Endometrial microvascular endothelial cells (primary cell): ENCODE measurements around the gene PHLDA2. TPM values are rescaled to one million over a fixed set of nuclear protein-coding genes. Genes with fewer than 3 reads are reported as not detected.
"Not testable (repeated sequence)": the region's sequence is repeated elsewhere in the genome, so short reads cannot be mapped to it uniquely, and the experiment has no call there.

Experiments used
- in situ Hi-C: cut with HindIII; loops from 2 replicates; pipeline ENCODE4 v1.10.0; 2017; ENCODE audit warnings: low sequenced_read_pairs, low pct_unique_long_range_greater_than_20kb; ENCODE audit errors: inconsistent ontology term
- total RNA-seq: library from RNA; depleted of rRNA; stranded (reverse); fragments of >200 nt; gene quantifications from one replicate; pipeline ENCODE4 v1.2.3, GENCODE V29; 2015; ENCODE audit errors: inconsistent ontology term

The PHLDA2 gene
- total RNA-seq, 1 donor from 2014 or later: 17.7 TPM

GRCh38 chr11:2919188-2919587, 10.0 kb downstream of the PHLDA2 start:
- in situ Hi-C loops: no loop called here

- in situ Hi-C loops: no loop called here
Observed at GRCh38 chr11:2917842-2918490, 11.3 kb downstream of the PHLDA2 start.

- in situ Hi-C loops: no loop called here
Observed at GRCh38 chr11:2916892-2917645, 12.2 kb downstream of the PHLDA2 start.

DNA sequence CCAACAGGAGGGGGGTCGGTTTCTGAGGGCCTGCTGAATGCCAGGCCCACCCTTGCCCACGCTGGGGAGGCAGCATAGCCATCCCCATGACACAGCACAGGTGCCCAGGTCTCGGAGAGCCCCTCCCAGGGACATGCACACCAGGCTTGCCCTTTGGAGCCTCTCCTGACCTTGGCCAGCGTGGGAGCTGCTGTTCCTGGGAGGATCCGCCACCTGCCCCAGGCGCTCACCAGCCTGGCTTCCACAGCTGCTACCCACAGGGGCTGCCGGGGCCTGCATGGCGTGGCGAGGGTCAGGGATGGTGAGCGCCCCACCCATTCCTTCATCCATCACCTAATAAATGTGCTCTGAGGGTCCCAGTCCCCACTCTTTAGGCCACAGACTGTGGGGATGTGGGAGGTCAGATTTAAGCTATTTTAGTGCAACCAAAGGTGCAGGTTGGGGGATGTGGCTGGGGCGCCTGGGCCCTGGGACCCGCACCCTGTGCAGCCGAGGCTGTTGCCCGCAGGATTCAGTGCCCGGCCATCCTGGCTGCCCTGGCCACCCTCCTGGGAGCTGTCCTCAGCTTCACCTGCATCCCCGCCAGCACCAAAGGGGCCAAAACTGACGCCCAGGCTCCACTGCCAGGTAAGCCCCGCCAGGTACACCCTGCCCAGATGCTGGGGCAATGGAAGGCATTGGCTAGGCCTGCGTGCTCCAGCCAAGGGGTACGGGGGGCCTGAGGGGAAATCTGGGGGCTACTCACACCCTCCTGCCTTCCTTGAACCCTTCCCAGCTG, 12.9 kb downstream of the PHLDA2 start:
- in situ Hi-C loops: no loop called here

DNA sequence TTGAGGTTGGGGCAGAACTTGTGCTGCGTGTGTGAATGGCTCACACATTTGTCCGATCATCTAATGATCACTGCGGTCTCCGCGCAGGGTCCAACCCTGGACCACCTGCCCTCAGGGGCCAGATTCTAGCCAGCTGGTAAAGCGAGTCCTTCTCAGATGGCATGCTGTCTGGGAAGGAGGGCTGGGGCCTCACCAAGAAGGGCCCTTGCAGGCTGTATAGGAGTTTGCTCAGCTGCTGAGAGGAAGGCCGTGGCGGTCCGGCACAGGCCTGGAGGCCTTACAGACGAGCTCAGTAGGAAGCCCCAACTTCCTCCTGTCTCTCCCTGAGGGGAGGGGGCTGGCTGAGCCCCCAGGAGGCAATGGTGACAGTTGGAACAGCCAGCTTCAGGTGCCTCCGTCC, 13.7 kb downstream of the PHLDA2 start:
- in situ Hi-C loops: no loop called here

DNA sequence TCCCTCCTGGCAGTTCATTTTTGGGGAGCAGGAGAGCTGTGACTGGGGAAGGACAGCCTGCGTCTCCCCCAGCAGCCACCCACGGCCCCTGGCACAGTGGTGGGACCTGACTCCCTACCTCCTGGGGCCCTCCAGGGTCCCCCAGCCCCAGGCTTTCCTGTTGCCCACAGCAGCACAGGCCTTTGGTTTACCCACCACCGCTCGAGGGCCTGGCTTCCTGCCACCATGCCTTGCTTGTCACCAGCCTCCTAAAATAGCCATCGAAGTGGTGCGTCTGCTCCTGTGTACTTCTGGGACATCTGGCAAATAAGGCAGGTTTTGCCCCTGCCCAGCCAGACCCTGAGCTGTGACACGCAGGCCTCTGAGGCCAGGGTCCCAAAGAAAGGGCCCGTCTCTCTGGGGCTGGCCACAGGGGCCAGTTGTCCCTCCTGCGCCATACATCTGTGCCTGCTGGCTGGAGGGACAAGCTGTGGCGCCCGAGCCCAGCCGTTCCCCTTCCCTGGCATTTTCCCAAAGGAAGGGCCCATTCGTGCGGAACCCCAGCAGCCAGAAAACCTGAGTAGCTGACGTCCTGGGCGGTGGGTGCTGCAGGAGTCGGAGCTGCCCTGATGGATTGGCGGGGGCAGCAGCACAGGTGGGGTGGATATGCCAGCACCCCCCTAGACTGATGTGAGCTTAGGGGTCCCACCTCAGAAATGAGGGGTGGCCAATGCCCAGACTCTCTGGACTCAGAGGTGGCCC, 14.6 kb downstream of the PHLDA2 start:
- in situ Hi-C loops: no loop called here

DNA sequence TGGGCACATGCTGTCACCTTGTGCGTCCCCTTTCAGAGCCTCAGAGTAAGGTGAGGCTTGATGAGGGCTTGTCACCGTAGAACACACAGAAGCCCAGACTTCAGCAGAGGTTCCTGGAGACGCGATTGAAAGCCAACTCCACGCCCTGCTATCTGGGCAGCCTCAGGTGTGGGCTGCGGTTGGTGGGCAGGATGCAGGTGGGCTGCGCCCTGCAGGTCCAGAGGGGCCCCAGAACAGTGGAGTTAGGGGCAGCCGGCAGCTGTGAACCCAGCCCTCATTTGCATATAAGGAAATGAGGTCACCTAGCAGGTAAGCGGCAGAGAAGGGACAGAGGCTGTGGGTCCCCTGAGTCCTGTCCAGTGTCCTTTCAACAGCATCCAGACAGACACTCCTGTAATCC, 15.4 kb downstream of the PHLDA2 start:
- in situ Hi-C loops: no loop called here

GRCh38 chr11:2913019-2913431, 16.2 kb downstream of the PHLDA2 start:
- in situ Hi-C loops: no loop called here

GRCh38 chr11:2912498-2912897, 16.7 kb downstream of the PHLDA2 start:
- in situ Hi-C loops: no loop called here

DNA sequence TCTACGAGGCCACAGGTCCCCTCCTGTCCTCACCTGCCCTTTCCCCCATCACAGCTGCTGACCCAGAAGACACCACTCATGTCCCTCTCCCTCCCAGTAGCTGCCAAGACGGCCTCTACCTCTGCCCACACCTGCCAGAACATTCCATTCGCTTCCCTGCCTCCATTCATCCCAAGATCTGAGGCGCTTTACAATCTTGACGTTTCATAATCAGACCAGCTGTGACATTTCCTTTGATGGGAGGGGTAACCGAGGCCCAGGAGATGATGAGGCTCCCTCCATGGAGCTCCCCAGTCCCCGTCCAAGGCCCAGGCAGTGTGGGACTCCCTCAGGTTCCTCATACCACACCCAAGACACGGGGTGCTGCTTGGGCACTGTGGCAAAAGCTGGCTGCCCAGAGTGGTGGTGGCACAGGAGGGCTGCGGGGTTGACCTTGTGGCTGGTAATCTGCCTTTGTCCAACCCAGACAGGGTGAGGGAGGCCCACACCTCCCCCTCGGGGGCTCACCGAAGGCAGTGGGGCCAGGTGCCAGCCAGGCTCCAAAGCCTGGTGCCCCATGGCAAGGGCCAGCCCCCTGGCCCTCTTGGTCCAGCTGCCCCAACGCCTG, 17.3 kb downstream of the PHLDA2 start:
- in situ Hi-C loops: no loop called here

DNA sequence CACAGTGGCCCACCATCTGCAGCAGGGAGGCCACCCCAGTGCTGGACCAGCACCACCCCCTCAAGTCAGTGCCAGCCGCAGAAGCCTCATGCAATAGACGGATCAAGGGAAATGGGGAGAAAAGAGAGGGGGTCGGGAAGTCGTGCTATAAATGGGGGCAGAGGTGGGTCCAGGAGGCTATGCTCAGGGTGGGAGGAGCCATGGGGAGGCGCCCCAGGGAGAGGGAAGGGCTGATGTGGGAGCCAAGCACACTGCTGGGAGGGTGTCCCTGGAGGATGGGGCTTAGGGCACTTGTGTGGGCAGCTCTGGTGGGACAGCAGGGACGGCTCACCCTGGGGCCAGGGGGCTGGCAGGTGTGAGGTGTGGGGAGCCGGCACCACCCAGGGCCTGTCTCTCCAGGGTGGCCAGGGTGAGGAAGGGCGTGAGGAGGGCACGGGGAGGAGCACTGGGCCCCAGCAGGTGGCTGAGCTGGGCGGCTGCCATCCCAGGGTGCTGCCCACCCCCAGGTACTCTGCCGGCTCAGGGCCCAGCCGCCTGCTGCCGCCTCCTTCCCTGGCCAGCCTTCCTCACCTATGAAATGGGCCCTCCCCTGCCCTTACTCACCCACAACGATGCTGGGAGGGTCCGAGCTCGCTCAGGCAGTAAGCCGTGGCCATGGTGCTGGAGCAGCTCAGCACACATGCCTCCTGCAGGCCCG, 18.0 kb downstream of the PHLDA2 start:
- in situ Hi-C loops: no loop called here

GRCh38 chr11:2910401-2910955, 18.7 kb downstream of the PHLDA2 start:
- in situ Hi-C loops: no loop called here

GRCh38 chr11:2909133-2909902, 19.9 kb downstream of the PHLDA2 start:
- in situ Hi-C loops: no loop called here

- in situ Hi-C loops: no loop called here
Observed at GRCh38 chr11:2908130-2908529, 21.1 kb downstream of the PHLDA2 start.

- in situ Hi-C loops: not testable (repeated sequence)
Observed at GRCh38 chr11:2905299-2905698, 23.9 kb downstream of the PHLDA2 start.

GRCh38 chr11:2904153-2905052, 24.8 kb downstream of the PHLDA2 start:
- in situ Hi-C loops: no loop called here
